Astrocyte (in vitro differentiated cells and primary cell): ENCODE measurements around the gene INPP5B. TPM values are rescaled to one million over a fixed set of nuclear protein-coding genes. Genes with fewer than 3 reads are reported as not detected.
A peak's percentile ranks its signal among the peaks of the same experiment; 100 is the strongest.

ENCODE experiments used
- DNase-seq: peaks from one replicate; pipeline ENCODE4 v3.0.0-alpha.2; 2010; ENCODE audit warnings: low read depth
- FAIRE-seq: peaks from 2 replicates; lab custom pipeline; 2011; peaks lifted over from hg19 to GRCh38; lab: Jason Lieb, UNC
- H2AFZ ChIP-seq: 2 replicates; pipeline ENCODE4 v1.6.0; 2012; ENCODE audit warnings: low read depth, low read length, inconsistent platforms
- H3K27ac ChIP-seq: 2 replicates; pipeline ENCODE4 v1.5.1; 2011; ENCODE audit warnings: low read depth, low read length, inconsistent platforms
- H3K27me3 ChIP-seq: 2 replicates; pipeline ENCODE4 v1.6.0; 2011; ENCODE audit warnings: low read length, inconsistent platforms; ENCODE audit not compliant: insufficient read depth
- H3K36me3 ChIP-seq: 2 replicates; pipeline ENCODE4 v1.5.1; 2011; ENCODE audit warnings: low read length, inconsistent platforms; ENCODE audit not compliant: insufficient read depth
- H3K4me1 ChIP-seq: 2 replicates; pipeline ENCODE4 v1.5.1; 2011; ENCODE audit warnings: low read length, inconsistent platforms; ENCODE audit not compliant: insufficient read depth
- H3K4me2 ChIP-seq: 2 replicates; pipeline ENCODE4 v1.6.0; 2012; ENCODE audit warnings: low read length, inconsistent platforms
- H3K4me3 ChIP-seq: 2 replicates; pipeline ENCODE4 v1.5.1; 2011; ENCODE audit warnings: low read depth, mild to moderate bottlenecking, low read length, inconsistent platforms; ENCODE audit not compliant: insufficient read depth
- H3K79me2 ChIP-seq: 2 replicates; pipeline ENCODE4 v1.6.0; 2012; ENCODE audit warnings: mild to moderate bottlenecking, low read length, inconsistent platforms; ENCODE audit not compliant: insufficient read depth
- H3K9ac ChIP-seq: 2 replicates; pipeline ENCODE4 v1.6.0; 2012; ENCODE audit warnings: mild to moderate bottlenecking, low read length, inconsistent platforms
- H3K9me3 ChIP-seq: 2 replicates; pipeline ENCODE4 v1.5.1; 2012; ENCODE audit warnings: low read depth, mild to moderate bottlenecking, low read length, inconsistent platforms; ENCODE audit not compliant: insufficient read depth
- H4K20me1 ChIP-seq: 2 replicates; pipeline ENCODE4 v1.6.0; 2012; ENCODE audit warnings: low read length, inconsistent platforms; ENCODE audit not compliant: insufficient read depth
- H3K27ac Mint-ChIP-seq: one replicate; pipeline ENCODE4 v1.8.0; 2021; ENCODE audit warnings: mild to moderate bottlenecking, mixed read lengths; ENCODE audit not compliant: unreplicated experiment
- H3K27me3 Mint-ChIP-seq: one replicate; pipeline ENCODE4 v1.8.0; 2021; ENCODE audit warnings: low read depth, mixed read lengths; ENCODE audit not compliant: unreplicated experiment
- H3K36me3 Mint-ChIP-seq: one replicate; pipeline ENCODE4 v1.8.0; 2021; ENCODE audit warnings: low read depth, mixed read lengths; ENCODE audit not compliant: unreplicated experiment
- H3K4me1 Mint-ChIP-seq: one replicate; pipeline ENCODE4 v1.8.0; 2021; ENCODE audit warnings: low read depth, mixed read lengths; ENCODE audit not compliant: unreplicated experiment
- H3K4me3 Mint-ChIP-seq: one replicate; pipeline ENCODE4 v1.8.0; 2021; ENCODE audit warnings: mild to moderate bottlenecking, moderate library complexity, mixed read lengths; ENCODE audit not compliant: unreplicated experiment
- H3K9me3 Mint-ChIP-seq: one replicate; pipeline ENCODE4 v1.8.0; 2021; ENCODE audit warnings: mild to moderate bottlenecking, mixed read lengths; ENCODE audit not compliant: unreplicated experiment
- CTCF ChIP-seq: IDR thresholded peaks from 2 replicates; pipeline ENCODE4 v1.5.1; 2011; ENCODE audit warnings: low read depth, mild to moderate bottlenecking, inconsistent platforms, low read length, moderate library complexity; ENCODE audit not compliant: insufficient read depth
- EZH2 ChIP-seq: IDR thresholded peaks from 2 replicates; pipeline ENCODE4 v1.6.1; 2012; ENCODE audit warnings: mild to moderate bottlenecking, low read length, inconsistent platforms; ENCODE audit not compliant: insufficient read depth
- total RNA-seq: library from RNA; stranded (reverse); gene quantifications from 2 replicates; pipeline ENCODE4 v1.2.1, GENCODE V29; 2021

INPP5B gene
- total RNA-seq, 1 donor from 2014 or later: 19.4 TPM

GRCh38 chr1:37862330-37862729, 84.5 kb downstream of the INPP5B start:
- Histone ChIP-seq H3K79me2 (peaks cover 21% of the 10 kb centered on the region), H3K9ac (no peak overlapping the region), H2AFZ (no peak overlapping the region), H3K4me3 (no peak overlapping the region), H4K20me1 (peaks cover 12% of the 10 kb centered on the region), H3K4me2 (no peak overlapping the region), H3K4me1 (peaks cover 13% of the 10 kb centered on the region), H3K36me3 (peaks cover 16% of the 10 kb centered on the region), H3K9me3 (no peaks in the 10 kb centered on the region), H3K27ac (no peak overlapping the region), H3K27me3 (no peaks in the 10 kb centered on the region)
- H3K4me3 Mint-ChIP-seq: no peak overlapping the region
- peaks cover 9% of the 10 kb centered on the region for H3K4me1 Mint-ChIP-seq
- H3K27me3 Mint-ChIP-seq: no peaks in the 10 kb centered on the region
- H3K36me3 Mint-ChIP-seq: peaks cover 7% of the 10 kb centered on the region
- no peaks in the 10 kb centered on the region for H3K9me3 Mint-ChIP-seq
- no peak for TF ChIP-seq CTCF
- no peak for TF ChIP-seq EZH2
- DNase-seq (no peak), FAIRE-seq (no peak)
- no peak overlapping the region for H3K27ac Mint-ChIP-seq

- TF ChIP-seq CTCF (no peak), EZH2 (no peak)
- no peak for FAIRE-seq
- Histone ChIP-seq H3K27ac (no peak overlapping the region), H3K4me3 (no peak overlapping the region), H3K79me2 (peaks cover 31% of the 10 kb centered on the region), H4K20me1 (peaks cover 16% of the 10 kb centered on the region), H3K4me2 (no peak overlapping the region), H3K9ac (no peak overlapping the region), H3K27me3 (no peaks in the 10 kb centered on the region), H2AFZ (no peak overlapping the region), H3K4me1 (peaks cover 13% of the 10 kb centered on the region), H3K36me3 (peaks cover 22% of the 10 kb centered on the region), H3K9me3 (no peaks in the 10 kb centered on the region)
- H3K9me3 Mint-ChIP-seq: no peaks in the 10 kb centered on the region
- H3K4me1 Mint-ChIP-seq: peaks cover 9% of the 10 kb centered on the region
- no peak for DNase-seq
- H3K27ac Mint-ChIP-seq: peak overlapping the region; percentile 87
- peaks cover 7% of the 10 kb centered on the region for H3K36me3 Mint-ChIP-seq
- H3K4me3 Mint-ChIP-seq: no peak overlapping the region
- H3K27me3 Mint-ChIP-seq: no peaks in the 10 kb centered on the region
Measured at GRCh38 chr1:37861151-37861550, 85.7 kb downstream of the INPP5B start.

- H3K27ac ChIP-seq: peak overlapping the region; percentile 79
- peak overlapping the region; percentile 90 for H3K4me2 ChIP-seq
- H3K9ac ChIP-seq: peak overlapping the region; percentile 92
- Mint-ChIP-seq H3K4me3 (peak overlapping the region; percentile 96), H3K9me3 (no peaks in the 10 kb centered on the region), H3K36me3 (peaks cover 5% of the 10 kb centered on the region), H3K27me3 (no peaks in the 10 kb centered on the region), H3K27ac (peak overlapping the region; percentile 87), H3K4me1 (peaks cover 9% of the 10 kb centered on the region)
- FAIRE-seq (no peak), DNase-seq (no peak)
- peaks cover 17% of the 10 kb centered on the region for H3K36me3 ChIP-seq
- peaks cover 16% of the 10 kb centered on the region for H4K20me1 ChIP-seq
- peaks cover 37% of the 10 kb centered on the region for H3K79me2 ChIP-seq
- H3K4me1 ChIP-seq: peaks cover 7% of the 10 kb centered on the region
- no peak overlapping the region for H2AFZ ChIP-seq
- H3K9me3 ChIP-seq: no peaks in the 10 kb centered on the region
- peak overlapping the region; percentile 89 for H3K4me3 ChIP-seq
- TF ChIP-seq CTCF (no peak), EZH2 (no peak)
- H3K27me3 ChIP-seq: no peaks in the 10 kb centered on the region
Measured at GRCh38 chr1:37860346-37860666, 86.5 kb downstream of the INPP5B start.
